Measurements from ENCODE around the gene HYCC2.

HYCC2 gene

GRCh38 chr2:201116959-201117734, 45.7 kb upstream of the HYCC2 start:
- H3K9ac ChIP-seq: peak overlapping the region; percentile 86
- no peaks in the 10 kb centered on the region for H3K27me3 ChIP-seq (ENCODE audit: insufficient read depth, low read depth)
- H2AFZ ChIP-seq (ENCODE audit: low read depth): peak overlapping the region; percentile 58; the same call in 1 of the 2 replicates
- peak; percentile 40 for TF ChIP-seq CTCF (conservative IDR thresholded peaks at IDR 0.05; ENCODE audit: low read depth, low read length)
- H4K20me1 ChIP-seq (ENCODE audit: insufficient read depth): no peaks in the 10 kb centered on the region
- peaks cover 64% of the 10 kb centered on the region for H3K79me2 ChIP-seq (ENCODE audit: insufficient read depth, low read depth)
- no peak overlapping the region for H3K4me3 ChIP-seq (IDR thresholded peaks at IDR 0.05; ENCODE audit: insufficient read depth, low read depth, low read length)
- peak overlapping the region; percentile 98 for H3K4me2 ChIP-seq
- peak overlapping the region; percentile 98 for H3K27ac ChIP-seq
- H3K36me3 ChIP-seq (ENCODE audit: insufficient read depth): no peaks in the 10 kb centered on the region
- H3K4me1 ChIP-seq (ENCODE audit: low read depth, poor library complexity, severe bottlenecking): peaks cover 42% of the 10 kb centered on the region

GRCh38 chr2:201116115-201116958, 44.9 kb upstream of the HYCC2 start, which contains the start of gene CFLAR:
CFLAR (plus strand) TSS chr2:201116164; CDS start chr2:201129866, 13,702 bp downstream.
- TF ChIP-seq CTCF (conservative IDR thresholded peaks at IDR 0.05; ENCODE audit: low read depth, low read length): no peak
- Histone ChIP-seq H3K27me3 (ENCODE audit: insufficient read depth, low read depth) (no peaks in the 10 kb centered on the region), H4K20me1 (ENCODE audit: insufficient read depth) (no peaks in the 10 kb centered on the region), H3K4me3 (IDR thresholded peaks at IDR 0.05; ENCODE audit: insufficient read depth, low read depth, low read length) (peak within 1 kb of the TSS; percentile 83), H3K4me1 (ENCODE audit: low read depth, poor library complexity, severe bottlenecking) (peaks cover 34% of the 10 kb centered on the region), H3K27ac (peak within 1 kb of the TSS; percentile 98), H3K9ac (peak within 1 kb of the TSS; percentile 86), H2AFZ (ENCODE audit: low read depth) (peak within 1 kb of the TSS; percentile 58), H3K4me2 (peak within 1 kb of the TSS; percentile 98), H3K36me3 (ENCODE audit: insufficient read depth) (no peaks in the 10 kb centered on the region), H3K79me2 (ENCODE audit: insufficient read depth, low read depth) (peaks cover 56% of the 10 kb centered on the region)

GRCh38 chr2:201114846-201115245, 43.4 kb upstream of the HYCC2 start:
- Histone ChIP-seq H3K36me3 (ENCODE audit: insufficient read depth) (no peaks in the 10 kb centered on the region), H3K4me1 (ENCODE audit: low read depth, poor library complexity, severe bottlenecking) (peaks cover 35% of the 10 kb centered on the region), H3K27me3 (ENCODE audit: insufficient read depth, low read depth) (no peaks in the 10 kb centered on the region), H3K4me2 (peak overlapping the region; percentile 98), H4K20me1 (ENCODE audit: insufficient read depth) (no peaks in the 10 kb centered on the region), H3K27ac (peak overlapping the region; percentile 98; the same call in 1 of the 2 replicates), H3K4me3 (IDR thresholded peaks at IDR 0.05; ENCODE audit: insufficient read depth, low read depth, low read length) (no peak overlapping the region), H3K9ac (no peak overlapping the region; the same call in 1 of the 2 replicates), H3K79me2 (ENCODE audit: insufficient read depth, low read depth) (peaks cover 41% of the 10 kb centered on the region), H2AFZ (ENCODE audit: low read depth) (no peak overlapping the region)
- no peak for TF ChIP-seq CTCF (conservative IDR thresholded peaks at IDR 0.05; ENCODE audit: low read depth, low read length)

- Histone ChIP-seq H3K27ac (peak overlapping the region; percentile 98; the same call in 1 of the 2 replicates), H3K79me2 (ENCODE audit: insufficient read depth, low read depth) (peaks cover 36% of the 10 kb centered on the region), H3K36me3 (ENCODE audit: insufficient read depth) (no peaks in the 10 kb centered on the region), H3K4me2 (peak overlapping the region; percentile 98), H3K9ac (no peak overlapping the region), H3K4me1 (ENCODE audit: low read depth, poor library complexity, severe bottlenecking) (peaks cover 35% of the 10 kb centered on the region), H2AFZ (ENCODE audit: low read depth) (no peak overlapping the region), H3K4me3 (IDR thresholded peaks at IDR 0.05; ENCODE audit: insufficient read depth, low read depth, low read length) (no peak overlapping the region), H4K20me1 (ENCODE audit: insufficient read depth) (no peaks in the 10 kb centered on the region), H3K27me3 (ENCODE audit: insufficient read depth, low read depth) (no peaks in the 10 kb centered on the region)
- TF ChIP-seq CTCF (conservative IDR thresholded peaks at IDR 0.05; ENCODE audit: low read depth, low read length): no peak
Observed at GRCh38 chr2:201114350-201114749, 42.9 kb upstream of the HYCC2 start.

All from KMS-11 (cell line).